A673 (cell line): ENCODE data around the gene VOPP1. TPM values are rescaled to one million over a fixed set of nuclear protein-coding genes. Genes with fewer than 3 reads are reported as not detected.

Source experiments
- BruUV-seq: library from RNA; stranded (reverse); fragments of 400-500 nt; replicated peaks from 2 replicates; lab custom pipeline; 2021; lab: Mats Ljungman, UMichigan
- CTCF ChIA-PET: fragments of 300-600 bp; sonication (Branson Sonifier 250); formaldehyde crosslinking; loops from one replicate; lab custom pipeline; 2022; ENCODE audit warnings: antibody characterized with exemption; lab: Charles Lee
- POLR2A ChIA-PET: fragments of 300-600 bp; sonication (Branson Sonifier 250); formaldehyde crosslinking; loops from one replicate; lab custom pipeline; 2022; ENCODE audit warnings: antibody characterized with exemption; ENCODE audit not compliant: low non-redundant PET; lab: Charles Lee
- DNase-seq: peaks from one replicate; pipeline ENCODE4 v3.0.0-alpha.2; 2015; ENCODE audit warnings: low spot score
- H3K27ac ChIP-seq: fragments of 200-600 bp; sonication (generic); 2 replicates; pipeline ENCODE4 v1.5.1; 2016; ENCODE audit warnings: mixed run types, low read depth, mild to moderate bottlenecking, mixed read lengths, antibody characterized with exemption, low read length; ENCODE audit not compliant: poor library complexity, severe bottlenecking
- H3K27me3 ChIP-seq: fragments of 200-600 bp; sonication (generic); replicated peaks from 2 replicates; pipeline ENCODE4 v1.6.1; 2017; ENCODE audit warnings: mixed run types, low read depth, mild to moderate bottlenecking, mixed read lengths, antibody characterized with exemption, low read length; ENCODE audit not compliant: insufficient read depth, poor library complexity
- H3K36me3 ChIP-seq: fragments of 200-600 bp; sonication (generic); 2 replicates; pipeline ENCODE4 v1.6.1; 2016; ENCODE audit warnings: mixed run types, mild to moderate bottlenecking, mixed read lengths, antibody characterized with exemption, low read length; ENCODE audit not compliant: insufficient read depth, poor library complexity, severe bottlenecking
- H3K4me1 ChIP-seq: fragments of 200-600 bp; sonication (generic); 2 replicates; pipeline ENCODE4 v1.6.1; 2017; ENCODE audit warnings: mixed run types, mild to moderate bottlenecking, mixed read lengths, antibody characterized with exemption, low read length; ENCODE audit not compliant: insufficient read depth, poor library complexity, severe bottlenecking
- H3K4me3 ChIP-seq: fragments of 200-600 bp; sonication (generic); 2 replicates; pipeline ENCODE4 v1.5.1; 2016; ENCODE audit warnings: low read depth, mixed run types, mild to moderate bottlenecking, mixed read lengths, low read length; ENCODE audit not compliant: poor library complexity, severe bottlenecking
- H3K9me3 ChIP-seq: fragments of 200-600 bp; sonication (generic); 2 replicates; pipeline ENCODE4 v1.6.1; 2016; ENCODE audit warnings: mixed run types, low read depth, mild to moderate bottlenecking, mixed read lengths, antibody characterized with exemption, low read length; ENCODE audit not compliant: poor library complexity, severe bottlenecking
- EZH2 ChIP-seq: fragments of 200-600 bp; sonication (generic); IDR thresholded peaks from 2 replicates; pipeline ENCODE4 v1.6.1; 2017; ENCODE audit warnings: borderline replicate concordance, low read depth, mild to moderate bottlenecking, mixed read lengths, antibody characterized with exemption, low read length; ENCODE audit not compliant: poor library complexity, severe bottlenecking
- intact Hi-C: fragments of 100-400 bp; cut with micrococcal nuclease; formaldehyde crosslinking; loops from one replicate; pipeline ENCODE4 v1.10.0; 2022; ENCODE audit not compliant: unreplicated experiment
- total RNA-seq: library from RNA; stranded (reverse); gene quantifications from 2 replicates; pipeline ENCODE4 v1.2.3, GENCODE V29; 2021
- TF ChIP-seq, protein P1 (sequence below): fragments of 300-800, 200-600 bp; sonication (generic); conservative IDR thresholded peaks from 2 replicates; pipeline ENCODE4 v1.5.1; 2017; ENCODE audit warnings: low read depth, mild to moderate bottlenecking, antibody characterized with exemption, low read length, moderate library complexity, mixed read lengths

The VOPP1 gene
- total RNA-seq, 1 experiment from 2014 or later = 49.6 TPM

DNA sequence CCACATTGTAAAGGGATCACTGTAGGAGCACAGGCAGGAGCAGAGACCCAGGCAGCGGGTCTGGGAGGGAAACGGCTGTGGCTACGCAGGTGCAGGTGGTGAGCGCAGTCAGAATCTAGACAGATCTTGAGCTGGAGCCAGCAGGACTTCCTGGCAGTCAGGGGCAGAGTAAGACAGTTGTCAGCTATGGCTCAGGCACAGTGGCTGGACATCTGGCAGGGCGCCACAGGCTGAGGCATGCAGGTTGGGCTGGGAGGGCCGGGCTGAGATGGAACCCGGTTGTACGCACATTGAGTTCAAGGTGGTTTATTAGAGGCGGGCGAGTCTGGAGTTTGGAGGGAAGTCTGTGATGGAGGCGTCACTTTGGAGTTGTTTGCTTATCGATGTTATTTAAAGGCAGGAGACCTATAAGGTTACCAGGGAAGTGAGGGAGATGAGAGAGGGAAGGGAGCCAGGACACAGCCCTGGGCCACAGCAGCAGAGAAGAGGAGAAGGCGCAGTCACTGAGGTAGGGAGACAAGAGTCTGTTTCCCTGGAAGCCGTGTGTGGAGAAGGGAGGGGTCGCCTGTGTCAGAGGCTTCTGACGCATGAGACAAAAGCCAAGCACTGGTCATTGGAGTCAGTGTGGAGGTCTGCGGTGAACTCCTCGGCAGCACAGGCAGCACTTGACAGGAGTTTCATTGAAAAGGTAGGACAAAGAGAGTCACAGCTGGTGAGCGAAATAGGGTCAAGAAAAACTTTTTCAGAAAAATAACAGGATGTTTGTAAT, 133.4 kb downstream of the VOPP1 start:
- Histone ChIP-seq H3K4me3 (no peak overlapping the region), H3K9me3 (no peaks in the 10 kb centered on the region), H3K27me3 (no peaks in the 10 kb centered on the region), H3K4me1 (no peaks in the 10 kb centered on the region), H3K27ac (no peak overlapping the region), H3K36me3 (no peaks in the 10 kb centered on the region)
- POLR2A ChIA-PET = no interaction called here
- BruUV-seq = no TSS peak
- CTCF ChIA-PET = no interaction called here
- TF ChIP-seq, protein P1, sequence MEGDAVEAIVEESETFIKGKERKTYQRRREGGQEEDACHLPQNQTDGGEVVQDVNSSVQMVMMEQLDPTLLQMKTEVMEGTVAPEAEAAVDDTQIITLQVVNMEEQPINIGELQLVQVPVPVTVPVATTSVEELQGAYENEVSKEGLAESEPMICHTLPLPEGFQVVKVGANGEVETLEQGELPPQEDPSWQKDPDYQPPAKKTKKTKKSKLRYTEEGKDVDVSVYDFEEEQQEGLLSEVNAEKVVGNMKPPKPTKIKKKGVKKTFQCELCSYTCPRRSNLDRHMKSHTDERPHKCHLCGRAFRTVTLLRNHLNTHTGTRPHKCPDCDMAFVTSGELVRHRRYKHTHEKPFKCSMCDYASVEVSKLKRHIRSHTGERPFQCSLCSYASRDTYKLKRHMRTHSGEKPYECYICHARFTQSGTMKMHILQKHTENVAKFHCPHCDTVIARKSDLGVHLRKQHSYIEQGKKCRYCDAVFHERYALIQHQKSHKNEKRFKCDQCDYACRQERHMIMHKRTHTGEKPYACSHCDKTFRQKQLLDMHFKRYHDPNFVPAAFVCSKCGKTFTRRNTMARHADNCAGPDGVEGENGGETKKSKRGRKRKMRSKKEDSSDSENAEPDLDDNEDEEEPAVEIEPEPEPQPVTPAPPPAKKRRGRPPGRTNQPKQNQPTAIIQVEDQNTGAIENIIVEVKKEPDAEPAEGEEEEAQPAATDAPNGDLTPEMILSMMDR = no peak
- TF ChIP-seq EZH2 = no peak
- DNase-seq = no peak
- intact Hi-C loops = no loop called here

DNA sequence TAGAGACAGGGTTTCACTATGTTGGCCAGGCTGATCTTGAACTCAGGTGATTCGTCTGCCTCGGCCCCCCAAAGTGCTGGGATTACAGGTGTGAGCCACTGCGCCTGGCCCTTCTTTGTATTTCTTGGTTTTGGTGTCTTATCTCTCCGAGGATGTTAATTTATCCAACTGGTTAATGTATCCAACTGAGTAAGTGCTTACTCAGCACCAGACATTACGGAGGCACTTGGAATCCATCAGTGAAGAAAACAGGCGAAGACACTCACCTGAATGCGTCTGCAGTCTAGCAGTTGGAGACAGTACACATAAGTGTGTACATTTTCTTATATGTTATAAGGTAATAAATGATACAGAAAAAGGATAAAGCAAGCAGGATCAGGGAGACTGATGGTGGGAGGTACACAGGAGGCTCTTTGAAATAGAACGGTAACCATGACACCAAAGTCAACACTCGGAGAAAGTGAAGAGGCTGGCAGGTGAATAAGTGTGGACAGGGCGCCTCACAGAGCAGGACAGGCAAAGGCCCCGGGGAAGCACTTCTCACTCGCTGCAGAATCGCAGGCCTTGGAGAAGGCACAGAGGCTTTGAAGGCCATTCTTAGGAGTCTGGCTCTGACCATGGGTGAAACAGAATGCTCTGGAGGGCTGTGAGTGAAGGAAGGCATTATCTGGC, 134.1 kb downstream of the VOPP1 start:
- H3K36me3 ChIP-seq = no peaks in the 10 kb centered on the region
- no TSS peak for BruUV-seq
- H3K4me3 ChIP-seq = no peak overlapping the region
- DNase-seq = no peak
- TF ChIP-seq, protein P1 = no peak
- TF ChIP-seq EZH2 = no peak
- ChIA-PET CTCF (no interaction called here), POLR2A (no interaction called here)
- no peaks in the 10 kb centered on the region for H3K27me3 ChIP-seq
- intact Hi-C loops = no loop called here
- no peaks in the 10 kb centered on the region for H3K9me3 ChIP-seq
- no peaks in the 10 kb centered on the region for H3K4me1 ChIP-seq
- no peak overlapping the region for H3K27ac ChIP-seq

DNA sequence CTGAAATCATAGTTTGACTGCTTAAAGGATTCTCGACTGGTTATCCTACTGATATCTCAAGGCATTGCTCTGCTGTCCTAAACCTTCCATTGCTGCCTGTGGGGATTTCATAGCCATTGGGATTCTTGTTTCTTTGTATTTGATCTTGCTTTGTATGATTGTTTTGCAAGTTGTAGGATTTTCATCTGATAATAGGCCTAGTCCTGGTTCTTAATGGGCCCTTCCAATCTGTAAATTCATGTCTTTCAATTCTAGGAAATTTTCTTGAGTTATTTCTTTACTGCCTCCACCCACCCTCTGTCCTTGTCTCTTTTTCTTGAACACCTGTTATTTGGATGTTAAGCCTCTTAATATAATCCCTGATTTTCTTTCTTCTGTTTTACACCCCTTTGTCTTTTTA, 134.9 kb downstream of the VOPP1 start:
- TF ChIP-seq, protein P1 = no peak
- TF ChIP-seq EZH2 = no peak
- H3K27ac ChIP-seq = no peak overlapping the region
- H3K27me3 ChIP-seq = no peaks in the 10 kb centered on the region
- no TSS peak for BruUV-seq
- H3K4me1 ChIP-seq = no peaks in the 10 kb centered on the region
- POLR2A ChIA-PET = no interaction called here
- intact Hi-C loops = no loop called here
- no peak for DNase-seq
- H3K9me3 ChIP-seq = no peaks in the 10 kb centered on the region
- H3K36me3 ChIP-seq = no peaks in the 10 kb centered on the region
- CTCF ChIA-PET = no interaction called here
- no peak overlapping the region for H3K4me3 ChIP-seq
